NT2/D1 (cell line): ENCODE results near the gene BCAS3.

ENCODE experiments used
- DNase-seq: peaks from one replicate; pipeline ENCODE4 v3.0.0-alpha.2; 2011; ENCODE audit warnings: low read depth, low spot score
- H3K27me3 ChIP-seq: 2 replicates; pipeline ENCODE4 v1.6.0; 2011; ENCODE audit warnings: mild to moderate bottlenecking; ENCODE audit not compliant: insufficient read length, insufficient read depth
- H3K36me3 ChIP-seq: 2 replicates; pipeline ENCODE4 v1.6.1; 2011; ENCODE audit warnings: mild to moderate bottlenecking, low read length, mixed read lengths; ENCODE audit not compliant: insufficient read depth, insufficient read length
- H3K4me1 ChIP-seq: 2 replicates; pipeline ENCODE4 v1.5.1; 2011; ENCODE audit not compliant: insufficient read depth, insufficient read length
- H3K4me3 ChIP-seq: 2 replicates; pipeline ENCODE4 v1.5.1; 2011; ENCODE audit warnings: low read depth; ENCODE audit not compliant: insufficient read length
- H3K9ac ChIP-seq: 2 replicates; pipeline ENCODE4 v1.6.0; 2011; ENCODE audit warnings: low read depth; ENCODE audit not compliant: insufficient read length
- H3K9me3 ChIP-seq: 2 replicates; pipeline ENCODE4 v1.5.1; 2011; ENCODE audit warnings: mild to moderate bottlenecking, low read length; ENCODE audit not compliant: insufficient read depth
- SUZ12 ChIP-seq: IDR thresholded peaks from 2 replicates; pipeline ENCODE4 v1.6.1; 2011; ENCODE audit not compliant: insufficient read length, insufficient read depth; ENCODE audit errors: extremely low read depth
- YY1 ChIP-seq: IDR thresholded peaks from 2 replicates; pipeline ENCODE4 v1.6.1; 2011; ENCODE audit not compliant: insufficient read length, insufficient read depth
- ZNF274 ChIP-seq: IDR thresholded peaks from 2 replicates; pipeline ENCODE4 v1.6.1; 2011; ENCODE audit warnings: mild to moderate bottlenecking, low read depth, low read length

The BCAS3 gene

DNA sequence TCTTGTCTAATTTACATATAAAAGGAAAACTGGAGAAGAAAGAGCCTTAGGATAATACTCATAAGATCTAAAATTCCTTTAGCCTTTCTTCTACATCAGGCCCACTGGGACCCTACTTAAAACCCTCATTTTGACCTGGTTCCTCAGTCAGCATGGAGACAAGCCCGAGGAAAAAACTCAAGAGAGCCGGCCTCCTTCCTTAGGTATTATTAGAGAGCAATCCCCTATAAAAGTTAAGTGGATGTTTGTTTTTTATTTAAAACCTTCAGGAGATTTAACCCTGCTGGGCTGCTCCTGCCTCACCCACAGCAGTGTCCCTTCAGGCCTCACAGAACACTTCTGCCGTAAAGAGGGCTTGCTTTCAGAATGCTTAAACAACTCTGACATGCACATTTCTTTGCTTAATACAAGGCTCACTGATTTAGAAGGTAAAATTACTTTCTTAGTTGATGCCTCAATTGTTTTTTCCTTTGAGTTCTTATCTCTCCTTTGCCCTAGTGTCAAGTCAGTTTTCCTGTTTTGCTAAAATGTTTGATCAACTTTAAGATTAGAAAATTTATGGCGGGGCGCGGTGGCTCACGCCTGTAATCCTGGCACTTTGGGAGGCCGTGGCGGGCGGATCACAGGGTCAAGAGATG is 576.4 kb downstream of the BCAS3 start:
- Histone ChIP-seq H3K9me3 (no peaks in the 10 kb centered on the region), H3K4me3 (no peak overlapping the region), H3K4me1 (no peaks in the 10 kb centered on the region), H3K36me3 (no peaks in the 10 kb centered on the region), H3K27me3 (no peaks in the 10 kb centered on the region), H3K9ac (no peak overlapping the region)
- TF ChIP-seq ZNF274 = no peak
- no peak for TF ChIP-seq SUZ12
- no peak for TF ChIP-seq YY1
- DNase-seq = no peak

DNA sequence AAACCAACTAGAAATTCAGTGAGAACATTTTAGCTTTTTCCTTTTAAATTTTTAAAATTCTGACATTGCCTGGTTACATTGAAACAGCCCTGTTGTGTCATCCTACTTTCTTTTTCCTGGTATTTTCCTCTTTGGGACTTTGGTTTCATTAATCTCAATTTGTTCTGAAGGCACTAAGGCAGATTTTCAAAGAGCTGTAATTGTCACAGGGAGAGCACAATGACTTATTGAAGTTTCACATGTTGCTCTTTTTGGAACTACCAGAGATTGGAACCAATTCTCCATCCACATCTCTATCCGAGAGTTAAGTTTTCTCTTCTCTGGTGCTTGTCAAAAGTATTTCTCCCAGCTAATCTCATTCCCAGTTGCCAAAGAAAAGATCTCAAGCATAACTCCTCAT is 577.3 kb downstream of the BCAS3 start:
- no peaks in the 10 kb centered on the region for H3K36me3 ChIP-seq
- no peak for DNase-seq
- H3K27me3 ChIP-seq = no peaks in the 10 kb centered on the region
- no peak overlapping the region for H3K4me3 ChIP-seq
- TF ChIP-seq ZNF274 = no peak
- no peak for TF ChIP-seq YY1
- TF ChIP-seq SUZ12 = no peak
- H3K4me1 ChIP-seq = no peaks in the 10 kb centered on the region
- no peaks in the 10 kb centered on the region for H3K9me3 ChIP-seq
- no peak overlapping the region for H3K9ac ChIP-seq

DNA sequence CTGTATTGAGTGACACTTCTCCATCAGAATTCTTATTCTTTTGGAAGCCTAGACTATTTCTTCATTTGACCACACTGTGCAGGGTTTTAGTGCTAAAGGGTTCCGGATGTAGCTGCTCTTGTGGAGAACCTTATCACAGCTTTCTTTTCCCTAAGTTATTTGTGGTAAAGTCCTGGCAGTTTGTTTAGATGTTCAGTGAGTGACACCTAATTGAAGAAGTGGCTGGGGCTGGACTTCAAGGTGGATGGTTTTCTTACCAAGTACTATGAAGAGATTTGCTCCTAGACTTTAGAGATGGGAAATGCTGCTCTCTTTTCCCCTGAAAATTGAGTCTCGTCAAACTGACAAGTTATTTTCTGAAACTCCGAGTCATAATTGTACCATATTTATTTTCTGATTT is 578.0 kb downstream of the BCAS3 start:
- no peaks in the 10 kb centered on the region for H3K4me1 ChIP-seq
- H3K9me3 ChIP-seq = no peaks in the 10 kb centered on the region
- DNase-seq = no peak
- H3K36me3 ChIP-seq = no peaks in the 10 kb centered on the region
- no peak overlapping the region for H3K9ac ChIP-seq
- H3K27me3 ChIP-seq = no peaks in the 10 kb centered on the region
- TF ChIP-seq YY1 (no peak), SUZ12 (no peak), ZNF274 (no peak)
- no peak overlapping the region for H3K4me3 ChIP-seq

DNA sequence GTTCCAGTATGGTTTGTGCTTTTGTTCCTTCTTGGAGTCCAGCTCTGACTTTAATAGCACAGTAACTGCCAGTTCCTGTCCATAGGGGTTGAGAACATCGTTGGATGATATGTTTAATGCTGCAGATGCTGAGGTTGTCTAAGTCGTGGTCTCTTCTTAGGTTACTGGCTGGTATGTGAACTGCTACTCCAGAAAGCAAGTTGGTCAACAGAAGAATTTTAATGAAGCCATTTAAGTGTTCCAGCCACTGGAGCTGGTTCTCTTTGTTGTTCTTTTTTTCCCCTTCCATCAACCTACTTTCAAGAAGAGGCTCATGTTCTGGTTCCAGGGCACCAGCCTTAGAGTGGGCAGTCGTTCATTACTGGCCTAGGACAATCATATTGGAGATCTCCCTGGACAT is 581.7 kb downstream of the BCAS3 start:
- Histone ChIP-seq H3K4me1 (no peaks in the 10 kb centered on the region), H3K9ac (no peak overlapping the region), H3K36me3 (no peaks in the 10 kb centered on the region), H3K4me3 (no peak overlapping the region), H3K9me3 (no peaks in the 10 kb centered on the region), H3K27me3 (no peaks in the 10 kb centered on the region)
- DNase-seq = no peak
- no peak for TF ChIP-seq SUZ12
- no peak for TF ChIP-seq ZNF274
- TF ChIP-seq YY1 = no peak

DNA sequence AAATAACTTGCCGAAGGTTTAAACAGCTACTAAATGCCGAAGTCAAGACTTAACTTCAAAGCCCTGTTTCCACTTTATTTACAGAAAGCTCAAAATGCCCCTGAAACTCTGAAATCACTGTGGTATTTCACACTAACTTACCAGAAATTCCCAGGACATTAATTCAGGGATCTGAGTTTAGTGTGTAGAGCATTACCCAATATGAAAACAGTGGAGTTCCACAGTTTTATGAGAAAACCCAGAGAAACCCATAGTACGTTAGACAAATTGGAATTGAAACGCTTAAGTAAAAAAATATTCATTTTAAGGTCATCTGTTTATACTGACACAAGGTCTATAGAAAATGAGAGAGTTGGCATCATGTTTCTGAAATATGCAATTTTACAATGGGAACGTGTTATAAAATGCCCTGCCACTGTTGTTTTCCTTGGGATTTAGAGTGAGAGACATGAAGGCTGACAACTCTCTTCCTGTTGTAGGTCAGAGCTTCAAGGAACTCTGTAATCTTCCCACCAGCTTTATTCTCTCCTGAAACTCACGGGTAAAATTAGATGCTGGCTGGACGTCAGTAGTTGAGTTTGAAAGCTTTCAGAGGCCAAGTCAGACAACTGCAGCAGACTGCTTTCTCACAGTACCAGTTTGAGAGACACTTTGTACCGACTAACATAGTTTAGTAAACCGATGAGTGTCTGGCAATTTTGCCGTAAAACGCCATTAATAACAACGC is 582.6 kb downstream of the BCAS3 start:
- Histone ChIP-seq H3K36me3 (no peaks in the 10 kb centered on the region), H3K27me3 (no peaks in the 10 kb centered on the region), H3K9ac (no peak overlapping the region), H3K4me3 (no peak overlapping the region), H3K9me3 (no peaks in the 10 kb centered on the region), H3K4me1 (no peaks in the 10 kb centered on the region)
- no peak for TF ChIP-seq SUZ12
- TF ChIP-seq ZNF274 = no peak
- no peak for TF ChIP-seq YY1
- no peak for DNase-seq

DNA sequence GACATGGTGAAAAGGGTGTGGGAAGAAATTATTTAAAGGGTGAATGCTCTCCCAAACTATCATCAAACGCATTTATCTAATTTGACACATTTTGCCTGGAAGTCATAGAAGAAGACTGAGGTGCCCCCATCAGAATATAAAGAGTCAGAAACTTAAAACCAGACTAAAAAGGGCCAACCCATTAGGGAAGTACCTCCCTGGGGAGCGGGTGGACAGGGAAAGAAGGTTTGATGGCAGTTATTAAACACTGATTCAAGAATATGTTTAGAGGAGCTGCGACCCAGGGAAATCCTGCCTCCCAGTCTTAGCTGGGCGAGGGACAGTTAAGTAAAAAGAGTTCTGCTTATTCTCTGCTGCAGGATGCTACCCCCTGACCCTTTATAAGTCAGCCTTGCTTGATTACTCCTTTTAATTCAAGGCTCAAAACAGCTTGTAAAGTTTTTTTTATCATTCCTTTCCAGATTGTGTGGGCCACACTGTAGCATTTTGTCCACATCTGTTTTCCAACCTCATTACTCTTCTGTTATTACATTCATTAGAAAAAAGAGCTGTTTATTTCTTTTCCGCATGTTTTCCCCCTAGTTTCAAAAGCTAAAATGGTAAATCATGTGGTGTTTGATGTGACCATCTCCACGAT is 583.5 kb downstream of the BCAS3 start:
- Histone ChIP-seq H3K9ac (no peak overlapping the region), H3K9me3 (no peaks in the 10 kb centered on the region), H3K36me3 (no peaks in the 10 kb centered on the region), H3K4me3 (no peak overlapping the region), H3K4me1 (no peaks in the 10 kb centered on the region), H3K27me3 (no peaks in the 10 kb centered on the region)
- no peak for DNase-seq
- TF ChIP-seq ZNF274 (no peak), SUZ12 (no peak), YY1 (no peak)

DNA sequence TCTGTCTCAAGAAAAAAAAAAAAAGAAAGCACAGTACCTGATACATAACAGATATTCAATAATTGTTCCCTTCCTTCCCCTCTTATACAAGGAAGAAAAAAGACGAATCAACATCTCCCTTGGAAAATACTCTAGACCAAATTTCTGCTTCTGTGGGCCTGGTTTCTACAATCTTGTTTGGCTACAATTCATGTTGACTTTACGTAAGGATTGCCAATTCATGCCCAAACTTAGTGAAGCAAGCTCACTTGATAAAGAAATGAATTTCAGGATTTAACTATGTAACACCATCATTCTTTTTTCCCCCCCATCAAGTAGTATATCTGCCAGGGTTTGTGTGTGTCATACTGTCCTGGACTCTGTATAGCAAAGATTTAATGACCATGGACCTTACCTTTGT is 587.7 kb downstream of the BCAS3 start:
- Histone ChIP-seq H3K9ac (no peak overlapping the region), H3K27me3 (no peaks in the 10 kb centered on the region), H3K4me3 (no peak overlapping the region), H3K9me3 (no peaks in the 10 kb centered on the region), H3K36me3 (no peaks in the 10 kb centered on the region), H3K4me1 (no peaks in the 10 kb centered on the region)
- TF ChIP-seq SUZ12 = no peak
- no peak for TF ChIP-seq YY1
- TF ChIP-seq ZNF274 = no peak
- DNase-seq = no peak
